Body of pancreas (tissue), 4 donors: Measurements from ENCODE around the gene SNX27.
"Not testable (repeated sequence)": the region's sequence is repeated elsewhere in the genome, so short reads cannot be mapped to it uniquely, and the experiment has no call there.

Experiments used
- CTCF ChIP-seq, 7 experiments: fragments of 450-650 bp in 4 of 7; fragments of 200-600 bp in 3 of 7; sonication (generic) in 3 of 7; IDR thresholded peaks; one replicate each; pipeline ENCODE4 v1.5.1; 2016 to 2019; ENCODE audit warnings: antibody characterized with exemption in 7 of 7
- POLR2A ChIP-seq, 3 donors: fragments of 450-650 bp; IDR thresholded peaks; one replicate each; pipeline ENCODE4 v1.6.1; 2016; ENCODE audit warnings: antibody characterized with exemption in 3 of 3, mild to moderate bottlenecking in 2 of 3

- not testable (repeated sequence) for TF ChIP-seq CTCF, POLR2A (IDR thresholded peaks at IDR 0.05)
Measured at GRCh38 chr1:151618996-151619395, 7.1 kb downstream of the SNX27 start.
